Measurements from ENCODE around the gene P3H2. TPM values are rescaled to one million over a fixed set of nuclear protein-coding genes. Genes with fewer than 3 reads are reported as not detected.
"Not testable (repeated sequence)": the region's sequence is repeated elsewhere in the genome, so short reads cannot be mapped to it uniquely, and the experiment has no call there.

The P3H2 gene
- total RNA-seq, 4 donors from 2014 or later, result 0.70 to 23.1 (median 7.5) TPM

DNA sequence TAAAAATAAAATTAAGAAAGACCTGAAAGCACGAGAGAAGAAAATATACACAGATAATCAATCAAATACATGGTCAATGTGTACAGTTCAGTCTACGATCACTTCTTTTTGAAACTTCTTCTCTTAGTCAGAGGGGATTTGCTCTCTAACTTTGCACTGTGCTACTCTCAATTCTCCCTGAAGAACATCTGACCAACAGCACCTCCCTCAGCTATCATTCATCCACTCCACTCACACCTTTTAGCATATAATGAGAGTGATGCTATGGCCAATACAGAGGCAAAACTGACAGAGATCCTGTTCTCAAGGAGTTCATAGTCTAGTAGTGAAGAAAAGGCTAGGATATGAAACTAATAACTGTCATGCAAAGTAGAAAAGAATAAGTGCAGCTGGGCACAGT, 45.9 kb downstream of the P3H2 start:
- TF ChIP-seq POLR2A (IDR thresholded peaks at IDR 0.05), result no peak
- TF ChIP-seq, protein P1, sequence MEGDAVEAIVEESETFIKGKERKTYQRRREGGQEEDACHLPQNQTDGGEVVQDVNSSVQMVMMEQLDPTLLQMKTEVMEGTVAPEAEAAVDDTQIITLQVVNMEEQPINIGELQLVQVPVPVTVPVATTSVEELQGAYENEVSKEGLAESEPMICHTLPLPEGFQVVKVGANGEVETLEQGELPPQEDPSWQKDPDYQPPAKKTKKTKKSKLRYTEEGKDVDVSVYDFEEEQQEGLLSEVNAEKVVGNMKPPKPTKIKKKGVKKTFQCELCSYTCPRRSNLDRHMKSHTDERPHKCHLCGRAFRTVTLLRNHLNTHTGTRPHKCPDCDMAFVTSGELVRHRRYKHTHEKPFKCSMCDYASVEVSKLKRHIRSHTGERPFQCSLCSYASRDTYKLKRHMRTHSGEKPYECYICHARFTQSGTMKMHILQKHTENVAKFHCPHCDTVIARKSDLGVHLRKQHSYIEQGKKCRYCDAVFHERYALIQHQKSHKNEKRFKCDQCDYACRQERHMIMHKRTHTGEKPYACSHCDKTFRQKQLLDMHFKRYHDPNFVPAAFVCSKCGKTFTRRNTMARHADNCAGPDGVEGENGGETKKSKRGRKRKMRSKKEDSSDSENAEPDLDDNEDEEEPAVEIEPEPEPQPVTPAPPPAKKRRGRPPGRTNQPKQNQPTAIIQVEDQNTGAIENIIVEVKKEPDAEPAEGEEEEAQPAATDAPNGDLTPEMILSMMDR (IDR thresholded peaks at IDR 0.05), result no peak

DNA sequence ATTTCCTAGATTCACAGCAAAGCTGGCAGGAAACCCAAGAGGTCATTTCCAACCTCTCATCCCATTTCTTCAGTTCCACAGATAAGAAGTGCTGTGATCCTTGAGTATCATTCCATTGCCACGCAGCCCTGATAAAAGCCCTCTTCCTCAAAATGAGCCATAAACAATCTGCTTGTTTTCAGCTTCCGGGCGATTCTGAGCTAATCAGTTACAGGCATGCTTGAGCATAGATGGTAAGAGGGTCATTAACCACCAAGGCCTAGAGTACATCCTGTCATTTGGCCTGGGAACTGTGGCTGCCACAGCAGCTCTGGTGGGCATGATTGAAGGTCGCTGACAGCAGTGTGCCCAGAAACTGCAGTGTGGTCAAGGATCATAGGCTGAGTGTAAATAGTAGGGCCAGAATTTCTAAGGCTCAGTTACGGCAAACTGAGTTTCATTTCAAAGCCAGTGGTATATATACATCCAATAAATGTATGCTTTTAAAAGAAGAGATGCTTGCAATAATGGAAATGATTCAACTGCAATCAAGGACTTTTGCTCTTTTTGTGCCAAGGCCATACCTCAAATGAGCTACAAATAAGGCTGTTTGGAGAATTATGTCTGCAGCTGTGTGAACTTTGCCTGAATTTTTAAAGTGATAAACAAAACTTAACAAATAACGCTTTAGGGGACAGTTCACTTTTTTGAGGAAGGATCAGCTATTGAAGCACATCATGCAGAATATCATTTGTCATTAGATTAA, 47.3 kb downstream of the P3H2 start:
- Histone ChIP-seq H3K27me3 (no peaks in the 10 kb centered on the region), H3K27ac (no peak overlapping the region), H3K4me3 (no peak overlapping the region), H3K4me1 (peaks cover 0 to 7% (median 2%) of the 10 kb centered on the region in 4 donors), H3K9me3 (no peaks in the 10 kb centered on the region), H3K36me3 (no peaks in the 10 kb centered on the region)
- no peak for TF ChIP-seq POLR2A (IDR thresholded peaks at IDR 0.05)
- TF ChIP-seq, protein P1 (IDR thresholded peaks at IDR 0.05), result no peak
- no peak for DNase-seq

More for the DNA sequence above, 45.9 kb downstream of the P3H2 start:
- H3K4me1 ChIP-seq, result peaks cover 0 to 7% (median 2%) of the 10 kb centered on the region in 4 donors
- no peak for DNase-seq
- H3K9me3 ChIP-seq, result no peaks in the 10 kb centered on the region
- no peak overlapping the region for H3K4me3 ChIP-seq
- H3K27ac ChIP-seq, result no peak overlapping the region
- no peaks in the 10 kb centered on the region for H3K27me3 ChIP-seq
- H3K36me3 ChIP-seq, result no peaks in the 10 kb centered on the region

DNA sequence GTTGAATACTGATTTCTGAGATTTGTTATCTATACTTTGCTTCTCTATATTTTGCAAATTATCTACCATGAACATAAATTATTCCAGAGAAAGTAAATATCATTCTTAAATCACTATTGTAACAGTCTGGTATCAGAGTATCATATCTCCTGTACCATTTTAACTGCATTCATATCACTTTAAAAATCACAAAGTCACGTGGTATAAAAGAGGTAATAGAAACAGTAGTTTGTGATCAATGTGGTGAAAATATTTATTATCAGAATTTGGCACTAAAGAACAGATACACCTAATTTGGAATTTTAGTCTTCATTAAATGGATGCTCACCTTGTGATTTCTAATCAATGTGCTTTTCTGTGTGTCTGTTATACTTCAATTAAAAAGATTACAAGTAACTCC, 47.8 kb downstream of the P3H2 start:
- TF ChIP-seq POLR2A (IDR thresholded peaks at IDR 0.05), result no peak
- TF ChIP-seq, protein P1 (IDR thresholded peaks at IDR 0.05), result no peak
- H3K9me3 ChIP-seq, result no peaks in the 10 kb centered on the region
- H3K27me3 ChIP-seq, result no peaks in the 10 kb centered on the region
- DNase-seq, result no peak
- H3K4me3 ChIP-seq, result no peak overlapping the region
- peaks cover 0 to 7% (median 2%) of the 10 kb centered on the region in 4 donors for H3K4me1 ChIP-seq
- H3K36me3 ChIP-seq, result no peaks in the 10 kb centered on the region
- H3K27ac ChIP-seq, result no peak overlapping the region

DNA sequence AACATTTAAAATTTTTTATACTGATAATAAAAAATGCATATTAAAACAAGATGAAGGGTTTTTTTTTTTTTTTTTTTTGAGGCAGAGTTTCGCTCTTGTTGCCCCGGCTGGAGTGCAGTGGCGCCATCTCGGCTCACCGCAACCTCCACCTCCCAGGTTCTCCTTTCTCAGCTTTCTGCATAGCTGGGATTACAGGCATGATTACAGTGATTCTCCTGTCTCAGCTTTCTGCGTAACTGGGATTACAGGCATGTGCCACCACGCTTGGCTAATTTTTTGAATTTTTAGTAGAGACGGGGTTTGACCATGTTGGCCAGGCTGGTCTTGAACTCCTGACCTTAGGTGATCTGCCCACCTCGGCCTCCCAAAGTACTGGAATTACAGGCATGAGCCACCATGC, 48.8 kb downstream of the P3H2 start:
- H3K9me3 ChIP-seq, H3K4me3 ChIP-seq, H3K4me1 ChIP-seq, DNase-seq, H3K27me3 ChIP-seq, H3K36me3 ChIP-seq, H3K27ac ChIP-seq: not testable (repeated sequence)

DNA sequence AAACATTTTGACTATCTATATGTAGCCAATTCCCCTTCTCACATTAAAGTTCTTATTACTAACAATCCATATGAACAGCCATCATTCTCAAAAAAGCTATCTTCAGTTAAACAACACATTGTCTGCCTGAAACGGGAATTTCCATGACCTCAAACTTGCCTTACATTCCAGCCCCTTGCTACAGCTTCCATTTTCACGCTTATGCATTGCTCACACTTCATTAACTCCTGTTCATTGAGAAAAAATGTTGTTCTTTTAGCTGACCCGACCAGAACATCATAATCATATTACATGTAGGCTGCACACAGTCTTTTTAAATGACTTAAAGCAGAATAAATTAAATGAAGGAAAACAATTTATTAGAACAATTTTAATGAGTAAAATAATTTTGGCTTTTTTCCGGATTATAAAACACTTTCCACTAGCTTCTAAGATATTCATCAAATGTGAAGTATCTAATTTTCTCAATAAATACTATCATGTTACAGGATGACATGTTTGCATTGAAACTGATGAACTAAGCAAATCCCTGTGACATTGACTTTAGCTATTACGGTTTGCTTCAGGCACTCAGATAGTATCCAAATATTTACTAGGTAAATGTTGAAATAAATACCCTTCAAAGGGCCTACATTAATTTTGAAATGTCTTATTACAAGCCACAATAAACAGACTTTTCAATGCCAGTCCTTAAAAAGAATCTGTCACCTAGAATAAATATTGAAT, 49.9 kb downstream of the P3H2 start:
- no peaks in the 10 kb centered on the region for H3K27me3 ChIP-seq
- no peaks in the 10 kb centered on the region for H3K9me3 ChIP-seq
- no peak for DNase-seq
- H3K4me3 ChIP-seq, result no peak overlapping the region
- H3K27ac ChIP-seq, result no peak overlapping the region
- no peaks in the 10 kb centered on the region for H3K36me3 ChIP-seq
- TF ChIP-seq POLR2A (IDR thresholded peaks at IDR 0.05), result no peak
- TF ChIP-seq, protein P1 (IDR thresholded peaks at IDR 0.05), result no peak
- peaks cover 0 to 4% (median 2%) of the 10 kb centered on the region in 4 donors for H3K4me1 ChIP-seq

DNA sequence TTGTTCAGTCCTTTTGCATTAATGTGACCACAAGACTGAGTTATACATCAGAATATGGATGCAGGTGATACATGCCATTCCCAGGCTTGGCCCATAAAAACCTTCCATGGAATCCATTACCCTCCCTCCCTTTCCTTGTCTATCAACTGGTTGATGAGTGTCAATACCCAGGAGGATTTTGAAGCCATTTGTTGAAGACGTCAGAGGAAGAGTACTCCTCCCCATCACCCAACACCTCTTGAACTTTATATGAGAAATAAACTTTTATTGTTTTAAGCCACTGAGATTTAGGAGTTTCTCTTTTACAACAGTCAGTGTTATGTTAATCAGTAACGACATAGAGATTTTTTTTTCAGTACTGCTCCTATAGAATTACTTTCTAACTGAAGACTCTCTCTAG, 55.5 kb downstream of the P3H2 start:
- DNase-seq, result no peak
- H3K27me3 ChIP-seq, result no peaks in the 10 kb centered on the region
- no peaks in the 10 kb centered on the region for H3K36me3 ChIP-seq
- no peak for TF ChIP-seq POLR2A (IDR thresholded peaks at IDR 0.05)
- TF ChIP-seq, protein P1 (IDR thresholded peaks at IDR 0.05), result no peak
- H3K9me3 ChIP-seq, result no peaks in the 10 kb centered on the region
- no peak overlapping the region for H3K27ac ChIP-seq
- peaks cover 0 to 6% (median 0%) of the 10 kb centered on the region in 4 donors for H3K4me1 ChIP-seq
- no peak overlapping the region for H3K4me3 ChIP-seq
